ENCODE measurements around the gene TUSC7.

TUSC7 gene

GRCh38 chr3:116709479-116709878 lies at the start of gene TUSC7:
TUSC7 (plus strand) TSS chr3:116709779.
- DNase-seq: no peak

- no peak for DNase-seq
Measured at GRCh38 chr3:116661196-116661595, 48.4 kb upstream of the TUSC7 start.

- no peak for DNase-seq
Measured at GRCh38 chr3:116663161-116664110, 46.1 kb upstream of the TUSC7 start.

- DNase-seq: no peak
Measured at GRCh38 chr3:116667324-116667723, 42.3 kb upstream of the TUSC7 start.

GRCh38 chr3:116667791-116668190 lies 41.8 kb upstream of the TUSC7 start:
- DNase-seq: no peak

GRCh38 chr3:116669576-116669975 lies 40.0 kb upstream of the TUSC7 start:
- DNase-seq: no peak

GRCh38 chr3:116671151-116671550 lies 38.4 kb upstream of the TUSC7 start:
- no peak for DNase-seq

- DNase-seq: no peak
Measured at GRCh38 chr3:116678853-116679252, 30.7 kb upstream of the TUSC7 start.

GRCh38 chr3:116691041-116691440 lies 18.5 kb upstream of the TUSC7 start:
- DNase-seq: no peak

- no peak for DNase-seq
Measured at GRCh38 chr3:116701070-116701469, 8.5 kb upstream of the TUSC7 start.

GRCh38 chr3:116702334-116702733 lies 7.2 kb upstream of the TUSC7 start:
- no peak for DNase-seq

- no peak for DNase-seq
Measured at GRCh38 chr3:116707531-116707930, 2.0 kb upstream of the TUSC7 start.

- no peak for DNase-seq
Measured at GRCh38 chr3:116716490-116716889, 6.9 kb downstream of the TUSC7 start.

- DNase-seq: no peak
Measured at GRCh38 chr3:116717566-116717965, 8.0 kb downstream of the TUSC7 start.

GRCh38 chr3:116728454-116728853 lies 18.9 kb downstream of the TUSC7 start:
- DNase-seq: no peak

GRCh38 chr3:116734243-116734642 lies 24.7 kb downstream of the TUSC7 start:
- DNase-seq: no peak

- DNase-seq: no peak
Measured at GRCh38 chr3:116739678-116740077, 30.1 kb downstream of the TUSC7 start.

GRCh38 chr3:116740293-116740692 lies 30.7 kb downstream of the TUSC7 start:
- no peak for DNase-seq

GRCh38 chr3:116741467-116741866 lies 31.9 kb downstream of the TUSC7 start:
- no peak for DNase-seq

- DNase-seq: no peak
Measured at GRCh38 chr3:116743062-116743461, 33.5 kb downstream of the TUSC7 start.

GRCh38 chr3:116749388-116749787 lies 39.8 kb downstream of the TUSC7 start:
- DNase-seq: no peak

GRCh38 chr3:116757315-116757714 lies 47.7 kb downstream of the TUSC7 start:
- DNase-seq: no peak

GRCh38 chr3:116759316-116759715 lies 49.7 kb downstream of the TUSC7 start:
- DNase-seq: no peak

Measured in fibroblast of skin of right biceps (primary cell).